Coronary artery (tissue), 2 donors: ENCODE results near the gene PPIL1.

Source experiments
- DNase-seq: peaks from one replicate; pipeline ENCODE4 v3.0.0-alpha.2; 2017; ENCODE audit warnings: low spot score
- H3K27ac ChIP-seq, 2 donors: fragments of 200-600 bp; sonication (generic); one replicate each; pipeline ENCODE4 v1.5.1; 2016 to 2019
- H3K4me3 ChIP-seq: fragments of 200-600 bp; sonication (generic); 2 replicates; pipeline ENCODE4 v1.5.1; 2016; ENCODE audit warnings: mild to moderate bottlenecking, moderate library complexity
- CTCF ChIP-seq: fragments of 200-600 bp; sonication (generic); IDR thresholded peaks from one replicate; pipeline ENCODE4 v1.5.1; 2019; ENCODE audit warnings: antibody characterized with exemption

Gene PPIL1

DNA sequence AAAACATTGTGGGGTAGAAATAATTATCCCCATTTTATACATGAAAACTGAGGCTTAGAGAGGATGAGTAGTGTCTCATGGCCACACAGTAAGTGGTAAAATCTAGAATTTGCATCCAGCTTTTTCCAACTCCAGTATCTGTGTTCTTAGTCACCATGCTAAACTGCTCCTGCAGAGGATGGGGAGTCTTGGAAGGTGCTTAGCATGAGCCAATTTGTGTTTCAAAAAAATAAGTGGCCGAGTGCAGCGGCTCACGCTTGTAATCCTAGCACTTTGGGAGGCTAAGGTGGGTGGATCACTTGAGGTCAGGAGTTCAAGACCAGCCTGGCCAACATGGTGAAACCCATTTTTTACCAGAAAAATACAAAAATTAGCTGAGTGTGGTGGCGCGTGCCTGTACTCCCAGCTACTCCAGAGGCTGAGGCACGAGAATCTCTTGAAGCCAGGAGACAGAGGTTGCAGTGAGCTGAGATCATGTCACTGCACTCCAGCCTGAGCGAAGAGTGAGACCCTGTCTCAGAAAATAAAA is 13.6 kb upstream of the PPIL1 start:
- H3K27ac ChIP-seq: no peak overlapping the region
- no peak overlapping the region for H3K4me3 ChIP-seq
- no peak for TF ChIP-seq CTCF
- no peak for DNase-seq

- Histone ChIP-seq H3K4me3 (peak overlapping the region; percentile 79), H3K27ac (no peak overlapping the region)
- no peak for TF ChIP-seq CTCF
- DNase-seq: no peak
These were observed 12.5 kb upstream of the PPIL1 start for GRCh38 chr6:36886950-36887618.

GRCh38 chr6:36885461-36886401 is 11.1 kb upstream of the PPIL1 start, which contains the start of gene C6orf89:
C6orf89 (plus strand) TSS chr6:36885952; CDS start chr6:36899445, 13,493 bp downstream.
- H3K27ac ChIP-seq: peak within 1 kb of the TSS; percentile 83 to 90
- peak; percentile 97 for DNase-seq
- peak within 1 kb of the TSS; percentile 79 for H3K4me3 ChIP-seq
- peak; percentile 62 for TF ChIP-seq CTCF

- TF ChIP-seq CTCF: no peak
- no peak for DNase-seq
- H3K27ac ChIP-seq: no peak overlapping the region
- H3K4me3 ChIP-seq: no peak overlapping the region
These were observed 10.0 kb upstream of the PPIL1 start for GRCh38 chr6:36884610-36885009.

DNA sequence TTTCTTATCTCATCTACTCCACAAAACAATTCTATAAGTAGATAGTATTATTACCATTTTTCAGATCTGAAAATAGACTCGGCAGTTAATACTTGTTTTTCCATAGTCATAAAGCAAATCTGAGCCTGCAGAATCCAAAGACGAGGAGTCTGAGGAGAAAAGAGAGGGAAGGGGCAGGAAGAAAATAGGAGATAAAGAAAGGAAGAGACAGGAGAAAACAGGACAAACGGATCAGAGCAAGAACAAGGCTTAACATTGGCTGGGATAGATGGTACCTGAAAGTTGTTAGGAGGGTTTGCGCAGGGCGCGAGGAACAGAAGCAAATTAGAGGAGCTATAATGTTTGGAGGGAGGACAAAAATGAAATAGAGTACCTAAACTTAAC is 639 bp upstream of the PPIL1 start:
- DNase-seq: no peak

More for the DNA sequence above, 639 bp upstream of the PPIL1 start:
- TF ChIP-seq CTCF: no peak
- H3K4me3 ChIP-seq: peak overlapping the region; percentile 92
- H3K27ac ChIP-seq: peak overlapping the region; percentile 57 to 87
